ENCODE measurements around the gene PURA.

DNA sequence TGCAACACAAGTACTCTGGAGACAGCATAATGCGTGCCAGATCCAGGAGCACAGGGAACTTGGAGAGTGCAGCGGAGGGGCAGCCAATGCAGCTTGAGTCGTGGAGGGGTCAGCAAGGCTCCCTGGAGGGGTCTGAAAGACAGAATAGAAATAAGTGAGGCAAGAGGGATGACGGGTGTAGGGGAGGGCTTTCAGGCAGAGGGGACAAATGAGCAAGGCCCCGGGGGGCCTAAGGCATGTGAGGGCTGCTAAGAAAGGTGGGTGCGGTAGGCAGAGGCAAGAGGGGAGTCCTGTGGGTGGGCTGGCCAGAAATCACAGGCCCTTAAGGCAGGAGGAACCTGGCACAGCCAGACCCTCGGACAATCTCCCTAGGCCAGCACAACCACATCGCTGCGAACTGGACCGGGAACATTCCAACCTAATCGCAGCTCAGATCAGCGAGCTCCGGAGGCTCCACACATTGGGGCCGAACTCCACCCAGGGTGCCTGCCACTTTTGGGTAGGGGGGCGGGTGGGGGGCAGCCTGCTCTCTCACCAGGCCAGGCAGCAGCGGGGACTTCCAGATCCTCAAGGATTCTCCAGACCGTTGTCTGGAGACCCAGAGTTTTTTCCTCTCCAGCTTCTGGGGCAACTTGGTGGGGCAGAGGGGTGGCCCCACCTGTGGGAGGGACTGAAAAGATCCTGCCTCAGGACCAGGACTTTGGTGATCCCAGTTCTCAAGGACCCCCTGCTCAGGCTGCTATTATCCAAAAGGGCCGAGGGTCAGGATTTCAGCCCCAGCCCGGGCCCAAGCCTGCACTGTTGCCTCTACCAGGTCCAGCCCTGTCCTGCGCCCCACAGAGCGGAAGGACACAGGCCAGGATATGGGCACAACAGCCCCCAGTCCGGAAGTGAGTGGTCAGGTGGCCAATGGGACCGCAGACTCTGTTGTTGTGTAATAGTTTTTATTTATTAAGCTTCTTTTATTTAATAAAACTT lies 38.4 kb downstream of the PURA start:
- TF ChIP-seq GATA2 (IDR thresholded peaks at IDR 0.05; ENCODE audit: low read depth, low read length) (no peak), GATA3 (IDR thresholded peaks at IDR 0.05; ENCODE audit: low read depth, low read length) (no peak)

All from SH-SY5Y (cell line).